CD14-positive monocyte (primary cell): ENCODE measurements around the gene STT3B. TPM values are rescaled to one million over a fixed set of nuclear protein-coding genes. Genes with fewer than 3 reads are reported as not detected.

ENCODE experiments used
- DNase-seq, 3 donors: peaks; one replicate each; pipeline ENCODE4 v3.0.0-alpha.2; 2011 to 2022
- H2AFZ ChIP-seq: 2 replicates; pipeline ENCODE4 v1.6.0; 2012; ENCODE audit warnings: mild to moderate bottlenecking, low read depth, low read length, inconsistent platforms; ENCODE audit not compliant: insufficient read depth, poor library complexity, severe bottlenecking
- H3K27ac ChIP-seq, 2 donors: 1 replicate in 1 of 2; 2 replicates in 1 of 2; pipeline ENCODE4 v1.5.1; 2012 to 2013; ENCODE audit warnings: low read length in 2 of 2, control low read depth in 1 of 2, inconsistent platforms in 1 of 2, low read depth in 1 of 2, mild to moderate bottlenecking in 1 of 2
- H3K27me3 ChIP-seq, 2 donors: one replicate each; pipeline versions ENCODE4 v1.6.0 to v1.6.1; 2011 to 2013; ENCODE audit warnings: low read length in 2 of 2; ENCODE audit not compliant: control insufficient read depth in 2 of 2, insufficient read depth in 2 of 2
- H3K36me3 ChIP-seq, 2 donors: replicated peaks in 1 of 2; 1 replicate in 1 of 2; 2 replicates in 1 of 2; pipeline versions ENCODE4 v1.5.1 to v1.6.1; 2012 to 2013; ENCODE audit warnings: low read length in 2 of 2, control low read depth in 1 of 2, inconsistent platforms in 1 of 2, mild to moderate bottlenecking in 1 of 2; ENCODE audit not compliant: insufficient read depth in 2 of 2, control insufficient read depth in 1 of 2
- H3K4me1 ChIP-seq, 2 donors: 1 replicate in 1 of 2; 2 replicates in 1 of 2; pipeline versions ENCODE4 v1.5.1 to v1.6.1; 2012 to 2013; ENCODE audit warnings: low read length in 2 of 2, control low read depth in 1 of 2, inconsistent platforms in 1 of 2, mild to moderate bottlenecking in 1 of 2, moderate library complexity in 1 of 2; ENCODE audit not compliant: insufficient read depth in 2 of 2, control insufficient read depth in 1 of 2
- H3K4me2 ChIP-seq: replicated peaks from 2 replicates; pipeline ENCODE3; 2012; ENCODE audit warnings: low read length, moderate library complexity, mild to moderate bottlenecking; ENCODE audit not compliant: poor library complexity, severe bottlenecking; ENCODE audit errors: extremely low read depth
- H3K4me3 ChIP-seq, 3 experiments: fragments of 200-600 bp in 1 of 3; sonication (generic) in 1 of 3; replicated peaks in 1 of 3; 1 replicate in 2 of 3; 2 replicates in 1 of 3; pipeline ENCODE4 v1.5.1; 2011 to 2013; ENCODE audit warnings: low read length in 3 of 3, mild to moderate bottlenecking in 3 of 3, control low read depth in 2 of 3, low read depth in 2 of 3, inconsistent platforms in 1 of 3, moderate library complexity in 1 of 3
- H3K79me2 ChIP-seq: 2 replicates; pipeline ENCODE4 v1.6.0; 2012; ENCODE audit warnings: mild to moderate bottlenecking, control low read depth, inconsistent platforms, low read length, moderate library complexity; ENCODE audit not compliant: insufficient read depth
- H3K9ac ChIP-seq: 2 replicates; pipeline ENCODE4 v1.6.0; 2017; ENCODE audit warnings: low read length, mild to moderate bottlenecking; ENCODE audit not compliant: insufficient read depth, poor library complexity, severe bottlenecking
- H3K9me3 ChIP-seq, 2 donors: replicated peaks in 1 of 2; 1 replicate in 1 of 2; 2 replicates in 1 of 2; pipeline versions ENCODE4 v1.5.1 to v1.6.1; 2012 to 2013; ENCODE audit warnings: low read length in 2 of 2, control low read depth in 1 of 2; ENCODE audit not compliant: control insufficient read depth in 1 of 2, insufficient read depth in 1 of 2
- H4K20me1 ChIP-seq: 2 replicates; pipeline ENCODE4 v1.6.0; 2012; ENCODE audit warnings: mild to moderate bottlenecking, low read length, control low read depth, moderate library complexity; ENCODE audit not compliant: insufficient read depth
- H3K27ac Mint-ChIP-seq, 7 donors: one replicate each; pipeline ENCODE4 v1.8.0; 2020; ENCODE audit warnings: mild to moderate bottlenecking in 7 of 7, mixed read lengths in 7 of 7, moderate library complexity in 6 of 7, inconsistent platforms in 2 of 7
- H3K27me3 Mint-ChIP-seq, 3 donors: one replicate each; pipeline ENCODE4 v1.8.0; 2021 to 2022; ENCODE audit warnings: low read depth in 3 of 3, mild to moderate bottlenecking in 3 of 3, mixed read lengths in 3 of 3, moderate library complexity in 3 of 3, inconsistent platforms in 1 of 3
- H3K36me3 Mint-ChIP-seq, 2 donors: one replicate each; pipeline ENCODE4 v1.8.0; 2020; ENCODE audit warnings: mixed read lengths in 2 of 2, inconsistent platforms in 1 of 2, mild to moderate bottlenecking in 1 of 2
- H3K4me1 Mint-ChIP-seq: one replicate; pipeline ENCODE4 v1.8.0; 2020; ENCODE audit warnings: mild to moderate bottlenecking, mixed read lengths
- H3K4me3 Mint-ChIP-seq, 2 donors: one replicate each; pipeline ENCODE4 v1.8.0; 2020; ENCODE audit warnings: mild to moderate bottlenecking in 2 of 2, mixed read lengths in 2 of 2, moderate library complexity in 1 of 2
- H3K9me3 Mint-ChIP-seq, 7 donors: one replicate each; pipeline ENCODE4 v1.8.0; 2020 to 2022; ENCODE audit warnings: mixed read lengths in 7 of 7, mild to moderate bottlenecking in 6 of 7, moderate library complexity in 6 of 7, inconsistent platforms in 2 of 7
- WGBS: methylation state at CpG from one replicate; pipeline ENCODE4 v1.1.5; 2013; ENCODE audit warnings: missing lambda C conversion rate; ENCODE audit not compliant: insufficient coverage; 5-methylcytosine and 5-hydroxymethylcytosine counted together
- intact Hi-C, 2 donors: fragments of 100-400 bp; cut with micrococcal nuclease; formaldehyde crosslinking; loops; one replicate each; pipeline versions ENCODE4 v1.15.0 to v1.15.1; 2023
- polyA plus RNA-seq, 3 donors: library from polyadenylated mRNA; depleted of rRNA in 1 of 3; unstranded in 2 of 3; stranded (reverse) in 1 of 3; fragments of 300-500 nt in 2 of 3; fragments of >200 nt in 1 of 3; fragmentation: Illumina TruSeq in 2 of 3; gene quantifications; 1 replicate in 2 of 3; 2 replicates in 1 of 3; pipeline ENCODE4 v1.2.3, GENCODE V29; 2012 to 2021
- TF ChIP-seq, protein P1 (sequence below): fragments of 200-600 bp; IDR thresholded peaks from one replicate; pipeline ENCODE4 v1.8.0; 2022; ENCODE audit warnings: antibody characterized with exemption, mild to moderate bottlenecking

STT3B gene
- polyA plus RNA-seq, 3 donors = 47.3 to 97.0 (median 86.3) TPM

DNA sequence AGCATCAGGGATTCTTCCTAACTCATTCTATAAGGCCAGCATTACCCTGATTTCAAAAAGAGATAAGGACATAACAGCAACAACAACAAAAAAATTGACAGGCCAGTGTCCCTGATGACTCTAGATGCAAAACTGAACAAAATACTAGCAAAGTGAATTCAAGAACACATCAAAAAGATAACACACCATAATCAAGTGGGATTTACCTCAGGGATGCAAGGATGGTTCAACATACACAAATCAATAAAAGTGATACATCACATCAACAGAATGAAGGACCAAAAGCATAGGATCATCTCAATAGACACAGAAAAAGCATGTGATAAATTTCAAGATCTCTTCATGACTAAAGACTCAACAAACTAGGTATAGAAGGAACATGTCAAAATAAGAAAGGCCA, 119.6 kb downstream of the STT3B start:
- Mint-ChIP-seq H3K9me3 (peaks cover 65 to 95% (median 86%) of the 10 kb centered on the region in 7 donors), H3K36me3 (peaks cover 6% of the 10 kb centered on the region in 2 donors), H3K27ac (no peak overlapping the region), H3K4me1 (no peaks in the 10 kb centered on the region), H3K27me3 (peaks cover 0 to 1% (median 1%) of the 10 kb centered on the region in 3 donors), H3K4me3 (no peak overlapping the region)
- Histone ChIP-seq H3K36me3 (peaks cover 0 to 2% of the 10 kb centered on the region in 2 donors), H3K27me3 (no peaks in the 10 kb centered on the region), H3K9ac (no peak overlapping the region), H3K9me3 (peaks cover 37 to 88% of the 10 kb centered on the region in 2 donors), H3K79me2 (no peaks in the 10 kb centered on the region), H3K27ac (no peak overlapping the region), H4K20me1 (no peaks in the 10 kb centered on the region), H2AFZ (no peak overlapping the region), H3K4me2 (no peak overlapping the region), H3K4me3 (no peak overlapping the region), H3K4me1 (no peaks in the 10 kb centered on the region)
- no peak for DNase-seq
- TF ChIP-seq, protein P1, sequence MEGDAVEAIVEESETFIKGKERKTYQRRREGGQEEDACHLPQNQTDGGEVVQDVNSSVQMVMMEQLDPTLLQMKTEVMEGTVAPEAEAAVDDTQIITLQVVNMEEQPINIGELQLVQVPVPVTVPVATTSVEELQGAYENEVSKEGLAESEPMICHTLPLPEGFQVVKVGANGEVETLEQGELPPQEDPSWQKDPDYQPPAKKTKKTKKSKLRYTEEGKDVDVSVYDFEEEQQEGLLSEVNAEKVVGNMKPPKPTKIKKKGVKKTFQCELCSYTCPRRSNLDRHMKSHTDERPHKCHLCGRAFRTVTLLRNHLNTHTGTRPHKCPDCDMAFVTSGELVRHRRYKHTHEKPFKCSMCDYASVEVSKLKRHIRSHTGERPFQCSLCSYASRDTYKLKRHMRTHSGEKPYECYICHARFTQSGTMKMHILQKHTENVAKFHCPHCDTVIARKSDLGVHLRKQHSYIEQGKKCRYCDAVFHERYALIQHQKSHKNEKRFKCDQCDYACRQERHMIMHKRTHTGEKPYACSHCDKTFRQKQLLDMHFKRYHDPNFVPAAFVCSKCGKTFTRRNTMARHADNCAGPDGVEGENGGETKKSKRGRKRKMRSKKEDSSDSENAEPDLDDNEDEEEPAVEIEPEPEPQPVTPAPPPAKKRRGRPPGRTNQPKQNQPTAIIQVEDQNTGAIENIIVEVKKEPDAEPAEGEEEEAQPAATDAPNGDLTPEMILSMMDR = no peak
- intact Hi-C loops = no loop called here

DNA sequence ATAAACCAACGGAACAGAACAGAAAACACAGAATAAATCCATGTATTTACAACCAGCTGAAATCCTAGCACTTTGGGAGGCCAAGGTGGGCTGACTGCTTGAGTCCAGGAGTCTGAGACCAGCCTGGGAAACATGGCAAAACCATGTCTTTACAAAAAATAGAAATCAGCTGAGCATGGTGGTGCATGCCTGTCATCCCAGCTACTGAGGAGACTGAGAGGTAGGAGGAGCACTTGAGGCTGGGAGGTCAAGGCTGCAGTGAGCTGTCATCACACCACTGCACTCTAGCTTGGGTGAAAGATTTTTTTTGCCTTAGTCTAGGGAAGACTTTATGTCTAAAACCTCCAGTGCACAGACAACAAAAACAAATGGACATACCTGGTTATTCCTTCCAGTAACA, 120.7 kb downstream of the STT3B start:
- H4K20me1 ChIP-seq = no peaks in the 10 kb centered on the region
- no peaks in the 10 kb centered on the region for H3K79me2 ChIP-seq
- Mint-ChIP-seq H3K27me3 (peaks cover 0 to 1% (median 1%) of the 10 kb centered on the region in 3 donors), H3K36me3 (no peaks in the 10 kb centered on the region), H3K9me3 (peaks cover 63 to 94% (median 80%) of the 10 kb centered on the region in 7 donors), H3K27ac (no peak overlapping the region), H3K4me1 (no peaks in the 10 kb centered on the region), H3K4me3 (no peak overlapping the region)
- no peak overlapping the region for H3K4me3 ChIP-seq
- H3K4me1 ChIP-seq = no peaks in the 10 kb centered on the region
- H3K4me2 ChIP-seq = no peak overlapping the region
- H3K36me3 ChIP-seq = no peaks in the 10 kb centered on the region
- no peak for DNase-seq
- TF ChIP-seq, protein P1 = no peak
- no CpG with 5 or more reads among the region's 1 CpG for WGBS
- H3K9ac ChIP-seq = no peak overlapping the region
- H3K27ac ChIP-seq = no peak overlapping the region
- intact Hi-C loops = no loop called here
- H3K9me3 ChIP-seq = peaks cover 26 to 86% of the 10 kb centered on the region in 2 donors
- H3K27me3 ChIP-seq = no peaks in the 10 kb centered on the region
- H2AFZ ChIP-seq = no peak overlapping the region
